ENCODE results near the gene TRIM2. TPM values are rescaled to one million over a fixed set of nuclear protein-coding genes. Genes with fewer than 3 reads are reported as not detected.
"Not testable (repeated sequence)": the region's sequence is repeated elsewhere in the genome, so short reads cannot be mapped to it uniquely, and the experiment has no call there.

TRIM2 gene
- total RNA-seq (2014; rRNA removed; shearing (Covaris generic)), result 16.5 and 22.0 TPM in 2 replicates

- DNase-seq (ENCODE audit: low spot score), result peak; percentile 69
These were observed at the start of gene TRIM2 for GRCh38 chr4:153204247-153204671. Gene TRIM2, plus strand, starts transcription at chr4:153204443. Its CDS starts 88 bp downstream, at chr4:153204531.

- DNase-seq (ENCODE audit: low spot score), result no peak
These were observed 48.6 kb upstream of the TRIM2 start for GRCh38 chr4:153155686-153156085.

DNA sequence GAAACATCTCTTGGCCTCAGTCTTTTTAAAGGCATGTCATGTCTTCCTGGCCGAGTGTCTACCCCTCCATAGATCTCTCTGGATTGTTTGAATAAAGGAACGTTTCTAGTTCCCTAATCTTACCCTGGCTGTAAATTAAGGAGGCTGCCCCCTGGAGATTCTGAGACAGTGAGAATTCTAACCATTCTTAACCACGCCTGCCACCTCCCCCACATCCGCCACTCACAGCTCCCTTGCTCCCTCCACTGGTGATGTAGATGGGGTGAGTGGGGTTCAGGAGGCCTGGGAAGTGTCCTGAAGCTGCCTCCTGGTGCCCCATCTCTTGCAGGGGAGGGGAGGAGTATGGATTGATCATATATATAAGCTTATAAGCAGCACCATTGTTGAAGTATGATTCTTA is 48.0 kb upstream of the TRIM2 start:
- DNase-seq (ENCODE audit: low spot score), result no peak

- DNase-seq (ENCODE audit: low spot score), result no peak
These were observed 47.5 kb upstream of the TRIM2 start for GRCh38 chr4:153156721-153157120.

GRCh38 chr4:153159016-153159415 is 45.2 kb upstream of the TRIM2 start:
- DNase-seq (ENCODE audit: low spot score), result no peak

GRCh38 chr4:153159728-153160221 is 44.5 kb upstream of the TRIM2 start:
- no peak for DNase-seq (ENCODE audit: low spot score)

GRCh38 chr4:153160821-153161220 is 43.4 kb upstream of the TRIM2 start:
- DNase-seq (ENCODE audit: low spot score), result no peak

GRCh38 chr4:153161226-153161963 is 42.8 kb upstream of the TRIM2 start:
- no peak for DNase-seq (ENCODE audit: low spot score)

GRCh38 chr4:153165236-153165635 is 39.0 kb upstream of the TRIM2 start:
- not testable (repeated sequence) for DNase-seq (ENCODE audit: low spot score)

- no peak for DNase-seq (ENCODE audit: low spot score)
These were observed 37.3 kb upstream of the TRIM2 start for GRCh38 chr4:153166716-153167501.

DNA sequence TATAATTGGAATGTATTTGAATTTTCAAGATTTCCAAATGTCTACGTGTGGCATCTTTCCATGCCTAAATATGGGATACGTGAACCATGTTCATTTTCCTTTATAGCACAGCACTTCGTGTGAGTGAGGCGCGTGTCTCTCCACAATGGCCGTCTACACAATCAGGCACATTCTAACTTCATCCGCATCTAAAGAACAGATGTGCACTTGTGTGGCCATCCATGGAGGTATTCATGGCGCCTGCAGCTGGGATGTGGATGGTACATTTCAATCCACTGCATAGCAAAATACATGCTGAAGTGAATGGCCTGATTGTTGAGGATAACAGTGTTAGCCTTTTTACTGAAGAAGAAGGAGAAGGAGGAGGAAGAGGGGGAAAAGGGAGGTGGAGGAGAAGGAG is 34.5 kb upstream of the TRIM2 start:
- no peak for DNase-seq (ENCODE audit: low spot score)

- DNase-seq (ENCODE audit: low spot score), result no peak
These were observed 33.8 kb upstream of the TRIM2 start for GRCh38 chr4:153170407-153170806.

- no peak for DNase-seq (ENCODE audit: low spot score)
These were observed 29.2 kb upstream of the TRIM2 start for GRCh38 chr4:153174821-153175567.

DNA sequence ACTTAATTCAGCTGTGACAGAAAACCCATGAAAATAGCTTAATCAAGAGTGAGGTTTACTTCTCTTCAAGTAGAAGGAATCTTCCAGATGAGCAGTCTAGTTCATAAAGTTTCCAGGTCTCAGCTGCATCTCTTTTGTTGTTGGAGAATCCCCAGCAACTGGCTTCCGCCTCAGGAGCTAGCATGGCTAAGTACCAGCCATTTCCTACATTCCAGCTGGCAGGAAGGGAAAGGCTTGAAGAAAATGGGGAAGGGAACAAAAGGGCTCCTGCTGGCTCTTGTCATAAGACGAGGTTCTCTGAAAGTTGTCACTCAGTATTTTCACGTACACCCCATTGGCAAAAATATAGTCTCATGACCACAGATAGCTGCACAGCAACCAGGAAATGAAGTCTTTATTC is 27.3 kb upstream of the TRIM2 start:
- DNase-seq (ENCODE audit: low spot score), result no peak

- DNase-seq (ENCODE audit: low spot score), result no peak
These were observed 26.4 kb upstream of the TRIM2 start for GRCh38 chr4:153177841-153178240.

GRCh38 chr4:153179100-153179499 is 25.1 kb upstream of the TRIM2 start:
- no peak for DNase-seq (ENCODE audit: low spot score)

DNA sequence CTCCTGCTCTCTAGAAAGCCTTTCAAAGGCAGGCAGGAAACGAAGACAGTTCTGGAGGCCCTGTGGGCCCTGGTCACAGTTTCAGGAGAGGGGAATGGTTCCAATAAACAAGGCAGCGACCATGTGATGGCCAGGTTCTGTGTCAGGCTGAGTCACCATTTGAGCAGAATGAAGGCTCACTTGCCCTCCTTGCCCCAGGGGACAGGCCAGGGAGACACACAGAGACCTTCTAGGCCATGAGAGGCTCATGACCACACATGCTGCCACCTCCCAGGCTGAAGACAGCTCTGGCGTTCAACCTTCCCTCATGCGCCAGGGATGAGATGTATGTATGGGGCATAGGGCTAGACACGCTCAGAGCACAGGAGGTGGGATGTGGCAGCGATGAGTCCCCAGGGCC is 22.9 kb upstream of the TRIM2 start:
- peak; percentile 33 for DNase-seq (ENCODE audit: low spot score)

GRCh38 chr4:153181700-153182099 is 22.5 kb upstream of the TRIM2 start:
- DNase-seq (ENCODE audit: low spot score), result no peak

GRCh38 chr4:153183146-153183545 is 21.1 kb upstream of the TRIM2 start:
- no peak for DNase-seq (ENCODE audit: low spot score)

DNA sequence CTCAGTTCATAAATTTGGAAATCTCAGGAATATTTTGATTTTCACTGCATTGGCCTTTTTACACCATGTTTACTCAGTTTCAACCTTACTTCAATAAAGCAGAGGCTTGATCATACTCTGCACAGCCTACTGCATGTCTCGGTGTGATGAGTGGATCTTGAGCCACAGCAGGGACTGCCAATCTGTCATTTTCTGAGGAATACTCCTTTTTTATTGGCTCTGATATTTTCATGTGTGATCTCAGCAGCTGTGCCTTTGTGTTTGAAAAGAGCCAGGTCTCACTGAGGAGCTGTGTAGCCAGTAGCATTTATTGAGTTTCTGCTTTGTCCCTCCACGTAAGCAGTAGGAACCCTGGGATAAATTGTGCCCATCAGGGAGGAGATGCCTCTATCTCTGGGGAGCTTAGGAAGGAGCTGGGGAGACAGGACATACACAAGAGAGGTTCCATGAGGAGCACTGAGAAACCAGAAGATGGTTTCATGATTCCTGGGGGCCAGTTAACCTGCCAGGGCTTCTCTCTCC is 18.9 kb upstream of the TRIM2 start:
- DNase-seq (ENCODE audit: low spot score), result no peak

DNA sequence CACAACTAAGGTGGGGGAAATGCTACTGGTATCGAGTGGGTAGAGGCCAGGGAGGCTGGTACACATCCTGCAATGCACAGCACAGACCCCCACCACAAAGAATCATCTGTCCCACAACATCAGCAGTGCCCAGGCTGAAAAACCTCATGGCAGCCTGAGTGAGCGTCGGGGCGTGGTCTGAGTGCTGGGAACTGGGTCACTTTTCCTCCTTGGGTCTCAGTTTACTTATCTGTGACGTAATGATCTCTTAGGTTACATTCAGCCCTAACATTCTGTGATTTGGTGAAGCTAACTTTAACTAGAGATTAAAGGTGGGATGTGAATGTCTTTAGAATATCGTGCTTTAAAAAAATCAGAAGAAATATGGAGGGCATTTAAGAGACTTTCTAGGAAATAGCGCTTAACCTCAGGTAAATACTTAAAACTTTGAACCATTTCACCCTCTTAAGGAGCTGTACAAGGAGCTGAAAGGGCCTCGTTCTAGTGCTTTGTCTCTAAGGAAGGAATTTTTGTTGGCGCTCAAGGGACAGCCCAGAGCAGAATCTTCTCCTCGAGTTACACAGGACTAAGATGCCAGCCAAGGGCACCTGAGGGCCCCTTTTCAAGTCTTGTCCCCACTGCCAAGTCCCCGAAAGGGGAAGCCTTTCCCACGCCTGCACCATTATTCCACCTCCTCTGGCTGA is 18.1 kb upstream of the TRIM2 start:
- DNase-seq (ENCODE audit: low spot score), result no peak

All from H4 (cell line).